Transverse colon (tissue), 4 donors: ENCODE measurements around the gene ARHGAP33. TPM values are rescaled to one million over a fixed set of nuclear protein-coding genes. Genes with fewer than 3 reads are reported as not detected.

Source experiments
- DNase-seq: peaks from one replicate; pipeline ENCODE4 v3.0.0-alpha.2; 2019
- H3K27ac ChIP-seq, 4 donors: fragments of 200-600 bp; sonication (generic); 2 replicates each; pipeline ENCODE4 v1.5.1; 2016 to 2018; ENCODE audit warnings: inconsistent platforms in 4 of 4
- H3K27me3 ChIP-seq: fragments of 200-600 bp; sonication (generic); 2 replicates; pipeline ENCODE4 v1.5.1; 2017; ENCODE audit warnings: inconsistent platforms
- H3K36me3 ChIP-seq, 4 donors: fragments of 200-600 bp; sonication (generic); 2 replicates each; pipeline ENCODE4 v1.5.1; 2017 to 2019; ENCODE audit warnings: inconsistent platforms in 4 of 4
- H3K4me1 ChIP-seq, 4 donors: fragments of 200-600 bp; sonication (generic); 2 replicates each; pipeline ENCODE4 v1.5.1; 2017 to 2020; ENCODE audit warnings: inconsistent platforms in 4 of 4
- H3K4me3 ChIP-seq, 4 donors: fragments of 200-600 bp; sonication (generic); 1 replicate in 1 of 4; 2 replicates in 3 of 4; pipeline versions ENCODE4 v1.5.1 to v1.6.1; 2017 to 2019; ENCODE audit warnings: inconsistent platforms in 4 of 4
- H3K9me3 ChIP-seq, 2 donors: fragments of 200-600 bp; sonication (generic); 2 replicates each; pipeline ENCODE4 v1.5.1; 2017 to 2019; ENCODE audit warnings: inconsistent platforms in 2 of 2
- CTCF ChIP-seq, 5 experiments: fragments of 200-600 bp in 3 of 5; fragments of 450-650 bp in 2 of 5; sonication (generic) in 3 of 5; IDR thresholded peaks; 1 replicate in 2 of 5; 2 replicates in 3 of 5; pipeline ENCODE4 v1.5.1; 2016 to 2017; ENCODE audit warnings: antibody characterized with exemption in 5 of 5, inconsistent platforms in 3 of 5, mild to moderate bottlenecking in 2 of 5, moderate library complexity in 1 of 5
- EP300 ChIP-seq: sonication (generic); formaldehyde crosslinking; IDR thresholded peaks from one replicate; pipeline ENCODE4 v1.6.1; 2017; ENCODE audit warnings: antibody characterized with exemption, low read depth
- POLR2A ChIP-seq: fragments of 450-650 bp; IDR thresholded peaks from one replicate; pipeline ENCODE4 v1.6.1; 2016; ENCODE audit warnings: antibody characterized with exemption, mild to moderate bottlenecking, moderate library complexity
- POLR2AphosphoS5 ChIP-seq, 3 donors: sonication (generic); formaldehyde crosslinking; IDR thresholded peaks; one replicate each; pipeline ENCODE4 v1.6.1; 2016; ENCODE audit warnings: antibody characterized with exemption in 3 of 3
- WGBS, 2 donors: methylation state at CpG; one replicate each; pipeline ENCODE4 v1.1.5; 2018; ENCODE audit warnings: low coverage in 1 of 2; 5-methylcytosine and 5-hydroxymethylcytosine counted together
- in situ Hi-C, 4 donors: fragments of 200-750 bp; cut with MboI; loops; one replicate each; pipeline versions ENCODE4 v1.15.0 to v1.15.1; 2017; ENCODE audit warnings: low sequenced_read_pairs in 3 of 4, low pct_ligation_motif_present in 1 of 4, low pct_unique_long_range_greater_than_20kb in 1 of 4
- intact Hi-C: fragments of 100-400 bp; cut with DNase I; formaldehyde crosslinking; loops from one replicate; pipeline ENCODE4 v1.15.1; 2023; ENCODE audit warnings: low total_unique reads
- total RNA-seq, 4 donors: library from RNA; depleted of rRNA; stranded (reverse); fragments of >200 nt; gene quantifications; one replicate each; pipeline ENCODE4 v1.1.0, GENCODE V29; 2016

The ARHGAP33 gene
- total RNA-seq, 4 donors from 2014 or later, result 6.7 to 70.3 (median 17.2) TPM

- Histone ChIP-seq H3K27ac (peak overlapping the region; percentile 96 to 99 (median 97)), H3K4me1 (peaks cover 16 to 42% (median 39%) of the 10 kb centered on the region in 4 donors), H3K4me3 (peak overlapping the region in 3 of 4 donors; percentile 78 to 92 (median 90)), H3K27me3 (peaks cover 3% of the 10 kb centered on the region), H3K9me3 (no peaks in the 10 kb centered on the region), H3K36me3 (peaks cover 0 to 20% (median 3%) of the 10 kb centered on the region in 4 donors)
- 16% methylated on average over 15 of the region's 19 CpGs; no CpG with 5 or more reads in 1 of the 2 donors for WGBS, 2 donors
- intact Hi-C loops (no loop called here), in situ Hi-C loops (no loop called here)
- TF ChIP-seq CTCF (IDR thresholded peaks at IDR 0.05), result no peak
- TF ChIP-seq POLR2AphosphoS5 (IDR thresholded peaks at IDR 0.05), result peak; percentile 61 to 81 (median 77)
- TF ChIP-seq EP300, result peak; percentile 83
- DNase-seq, result peak; percentile 74
Measured at GRCh38 chr19:35757231-35757748, 18.1 kb upstream of the ARHGAP33 start.

GRCh38 chr19:35757749-35758608 is 17.4 kb upstream of the ARHGAP33 start, which contains the start of gene PROSER3:
TSS of gene PROSER3 (plus strand) at chr19:35758176. CDS start at chr19:35758216, 40 bp downstream.
- Histone ChIP-seq H3K4me1 (peaks cover 16 to 42% (median 39%) of the 10 kb centered on the region in 4 donors), H3K27me3 (peaks cover 3% of the 10 kb centered on the region), H3K36me3 (peaks cover 0 to 16% (median 0%) of the 10 kb centered on the region in 4 donors), H3K4me3 (peak within 1 kb of the TSS; percentile 78 to 96 (median 91)), H3K27ac (peak within 1 kb of the TSS; percentile 96 to 99 (median 97)), H3K9me3 (no peaks in the 10 kb centered on the region)
- TF ChIP-seq POLR2AphosphoS5 (IDR thresholded peaks at IDR 0.05), result peak; percentile 58 to 92 (median 84)
- no peak for TF ChIP-seq CTCF (IDR thresholded peaks at IDR 0.05)
- peak; percentile 85 for TF ChIP-seq POLR2A
- intact Hi-C loops, result no loop called here
- WGBS, 2 donors, result 0% methylated on average over 5 to 53 of the region's 53 CpGs
- DNase-seq, result peak; percentile 98
- in situ Hi-C loops, result no loop called here

- no peak overlapping the region for H3K27ac ChIP-seq
- no peak for DNase-seq
- in situ Hi-C loops (no loop called here), intact Hi-C loops (no loop called here)
- H3K4me3 ChIP-seq, result no peak overlapping the region
- H3K4me1 ChIP-seq, result peaks cover 16 to 40% (median 37%) of the 10 kb centered on the region in 4 donors
- 100% methylated on average over 2 of the region's 2 CpGs; no CpG with 5 or more reads in 1 of the 2 donors for WGBS, 2 donors
- H3K27me3 ChIP-seq, result peaks cover 3% of the 10 kb centered on the region
- H3K9me3 ChIP-seq, result no peaks in the 10 kb centered on the region
- peaks cover 0 to 12% (median 3%) of the 10 kb centered on the region in 4 donors for H3K36me3 ChIP-seq
- TF ChIP-seq POLR2AphosphoS5 (IDR thresholded peaks at IDR 0.05) (no peak), CTCF (IDR thresholded peaks at IDR 0.05) (no peak), POLR2A (no peak), EP300 (no peak)
Measured at GRCh38 chr19:35759697-35760096, 15.7 kb upstream of the ARHGAP33 start.

- Histone ChIP-seq H3K4me3 (no peak overlapping the region), H3K36me3 (peaks cover 0 to 18% (median 5%) of the 10 kb centered on the region in 4 donors), H3K9me3 (no peaks in the 10 kb centered on the region), H3K4me1 (peaks cover 12 to 29% (median 26%) of the 10 kb centered on the region in 4 donors), H3K27me3 (peaks cover 3% of the 10 kb centered on the region), H3K27ac (no peak overlapping the region)
- TF ChIP-seq POLR2A (no peak), EP300 (no peak), CTCF (IDR thresholded peaks at IDR 0.05) (no peak), POLR2AphosphoS5 (IDR thresholded peaks at IDR 0.05) (no peak)
- no peak for DNase-seq
- intact Hi-C loops, result no loop called here
- in situ Hi-C loops, result no loop called here
- 99% methylated on average over 4 of the region's 4 CpGs; no CpG with 5 or more reads in 1 of the 2 donors for WGBS, 2 donors
Measured at GRCh38 chr19:35760711-35761349, 14.5 kb upstream of the ARHGAP33 start.
